Astrocyte of the cerebellum (primary cell): Measurements from ENCODE around the gene RGS6.
"Not testable (repeated sequence)": the region's sequence is repeated elsewhere in the genome, so short reads cannot be mapped to it uniquely, and the experiment has no call there.

Experiments
- DNase-seq: peaks from one replicate; pipeline ENCODE4 v3.0.0-alpha.2; 2011; ENCODE audit warnings: low read depth
- H3K4me3 ChIP-seq: 2 replicates; pipeline ENCODE4 v1.5.1; 2011; ENCODE audit warnings: mild to moderate bottlenecking, low read depth, low read length, moderate library complexity
- in situ Hi-C: cut with HindIII; loops from 2 replicates; pipeline ENCODE4 v1.10.0; 2017; ENCODE audit warnings: low sequenced_read_pairs
- TF ChIP-seq, protein P1 (sequence below): IDR thresholded peaks from 2 replicates; pipeline ENCODE4 v1.5.1; 2012; ENCODE audit warnings: low read length, low read depth, moderate library complexity, mild to moderate bottlenecking; ENCODE audit errors: missing control alignments

Gene RGS6

DNA sequence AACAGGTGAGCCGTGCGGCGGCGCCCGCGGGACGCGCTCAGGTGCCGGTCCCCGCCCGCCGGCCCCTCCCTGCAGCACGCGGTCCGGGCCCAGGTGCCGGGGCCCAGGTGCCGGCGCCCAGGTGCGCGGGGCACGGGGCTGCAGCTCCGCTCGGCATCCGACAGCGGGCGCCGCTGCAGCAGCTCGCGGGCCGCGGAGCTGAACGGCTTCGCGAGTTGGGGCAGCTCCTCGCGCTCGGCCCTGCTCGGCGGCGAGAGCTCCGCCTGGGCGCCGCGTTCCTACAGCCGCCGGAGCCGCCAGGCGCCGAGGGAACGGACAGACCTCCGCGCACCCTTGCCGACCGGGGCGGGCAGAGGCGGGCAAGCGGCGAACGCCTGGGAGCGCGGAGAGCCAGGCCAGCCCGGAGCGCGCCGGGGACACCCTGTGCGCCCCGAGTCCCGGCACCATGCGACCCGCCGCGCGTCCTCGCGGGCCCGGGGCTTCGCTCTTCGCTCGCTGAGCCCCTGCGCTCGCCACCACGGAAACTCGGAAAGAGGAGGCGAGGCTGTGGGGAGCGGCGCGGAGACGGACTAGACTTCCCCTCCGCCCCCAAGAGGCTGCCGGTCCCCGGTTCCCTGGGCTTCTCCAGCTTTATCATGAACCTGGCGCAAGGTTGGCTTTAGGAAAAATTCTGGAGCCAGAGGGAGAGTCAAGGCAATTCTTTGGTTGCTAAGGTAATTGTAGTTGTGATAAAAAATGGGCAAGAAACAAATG lies at the start of gene RGS6:
Gene RGS6, plus strand, starts transcription at position 201 of the 753 bp plus-strand sequence.
- DNase-seq, result no peak
- TF ChIP-seq, protein P1, sequence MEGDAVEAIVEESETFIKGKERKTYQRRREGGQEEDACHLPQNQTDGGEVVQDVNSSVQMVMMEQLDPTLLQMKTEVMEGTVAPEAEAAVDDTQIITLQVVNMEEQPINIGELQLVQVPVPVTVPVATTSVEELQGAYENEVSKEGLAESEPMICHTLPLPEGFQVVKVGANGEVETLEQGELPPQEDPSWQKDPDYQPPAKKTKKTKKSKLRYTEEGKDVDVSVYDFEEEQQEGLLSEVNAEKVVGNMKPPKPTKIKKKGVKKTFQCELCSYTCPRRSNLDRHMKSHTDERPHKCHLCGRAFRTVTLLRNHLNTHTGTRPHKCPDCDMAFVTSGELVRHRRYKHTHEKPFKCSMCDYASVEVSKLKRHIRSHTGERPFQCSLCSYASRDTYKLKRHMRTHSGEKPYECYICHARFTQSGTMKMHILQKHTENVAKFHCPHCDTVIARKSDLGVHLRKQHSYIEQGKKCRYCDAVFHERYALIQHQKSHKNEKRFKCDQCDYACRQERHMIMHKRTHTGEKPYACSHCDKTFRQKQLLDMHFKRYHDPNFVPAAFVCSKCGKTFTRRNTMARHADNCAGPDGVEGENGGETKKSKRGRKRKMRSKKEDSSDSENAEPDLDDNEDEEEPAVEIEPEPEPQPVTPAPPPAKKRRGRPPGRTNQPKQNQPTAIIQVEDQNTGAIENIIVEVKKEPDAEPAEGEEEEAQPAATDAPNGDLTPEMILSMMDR, result peak; percentile 6
- peak within 1 kb of the TSS; percentile 20 for H3K4me3 ChIP-seq
- in situ Hi-C loops, result no loop called here

DNA sequence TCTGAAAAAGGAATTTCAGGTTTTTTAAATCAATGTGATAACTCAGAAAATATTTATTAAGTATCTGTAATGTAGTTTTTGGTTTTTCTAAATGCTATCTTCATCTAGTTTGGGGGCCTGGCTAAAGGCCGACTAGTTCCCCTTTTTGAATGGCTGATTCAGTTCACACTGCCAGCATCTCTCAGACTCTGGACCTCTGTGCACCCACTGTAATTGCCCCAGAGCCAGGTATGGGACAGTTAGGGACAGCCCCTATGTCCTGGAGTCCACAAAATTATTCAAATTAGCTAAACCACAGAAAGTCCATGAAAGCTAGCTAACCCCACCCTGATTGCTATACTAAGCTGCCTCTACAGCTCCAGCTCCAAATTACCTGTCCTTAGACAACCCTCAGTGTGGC lies 49.1 kb upstream of the RGS6 start:
- DNase-seq, result no peak
- TF ChIP-seq, protein P1, result no peak
- no peak overlapping the region for H3K4me3 ChIP-seq
- in situ Hi-C loops, result no loop called here

DNA sequence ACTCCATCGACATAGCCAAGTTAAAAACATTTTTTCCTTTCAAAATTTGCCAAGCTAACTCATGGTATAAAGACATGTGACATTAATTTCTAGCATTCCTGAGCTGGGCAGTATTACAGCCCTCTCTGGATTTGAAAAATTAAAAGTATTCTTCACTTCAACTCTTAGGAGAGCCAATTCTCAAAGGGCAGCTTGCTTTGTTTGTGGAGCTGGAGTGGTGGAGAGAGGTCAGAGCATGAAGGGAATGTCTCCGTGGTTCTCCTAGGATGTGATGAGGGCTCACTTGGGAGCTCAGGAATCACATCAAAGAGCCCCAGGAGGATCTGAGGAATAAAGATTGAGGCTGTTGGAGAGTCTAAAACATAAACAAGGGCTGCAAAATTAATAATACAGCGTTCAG lies 46.9 kb upstream of the RGS6 start:
- H3K4me3 ChIP-seq, result no peak overlapping the region
- no peak for DNase-seq
- TF ChIP-seq, protein P1, result no peak
- in situ Hi-C loops, result no loop called here

DNA sequence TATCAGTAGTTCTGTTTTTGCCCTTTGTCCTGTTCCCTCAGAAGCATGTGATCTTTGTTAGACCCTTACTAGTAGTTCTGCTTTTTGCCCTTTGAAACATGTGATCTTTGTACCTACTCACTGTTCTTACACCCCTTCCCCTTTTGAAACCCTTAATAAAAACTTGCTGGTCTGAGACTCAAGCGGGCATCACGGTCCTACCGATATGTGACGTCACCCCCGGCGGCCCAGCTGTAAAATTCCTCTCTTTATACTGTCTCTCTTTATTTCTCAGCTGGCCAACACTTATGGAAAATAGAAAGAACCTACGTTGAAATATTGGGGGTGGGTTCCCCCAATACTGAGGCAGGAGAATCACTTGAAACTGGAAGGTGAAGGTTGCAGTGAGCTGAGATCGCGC lies 44.4 kb upstream of the RGS6 start:
- H3K4me3 ChIP-seq, DNase-seq, in situ Hi-C loops: not testable (repeated sequence)

DNA sequence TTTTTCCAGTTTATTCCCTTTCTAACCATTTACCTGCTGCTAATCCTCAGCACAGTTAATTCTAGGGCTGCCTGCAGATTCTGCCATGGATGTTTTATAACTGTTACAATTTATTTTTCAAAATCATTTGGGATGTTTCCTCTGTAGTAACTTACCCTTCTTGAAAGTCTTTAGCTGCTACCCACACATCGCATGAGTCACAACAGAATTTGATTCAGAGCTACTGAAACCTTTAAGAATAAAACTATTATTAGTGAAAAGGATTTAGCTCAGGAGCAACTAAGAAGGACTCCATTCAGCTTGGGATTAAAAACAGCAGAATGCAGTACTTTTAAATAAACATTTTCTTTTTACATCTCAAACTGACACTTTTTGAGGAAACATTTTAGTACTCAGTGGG lies 41.7 kb upstream of the RGS6 start:
- TF ChIP-seq, protein P1, result no peak
- in situ Hi-C loops, result no loop called here
- no peak overlapping the region for H3K4me3 ChIP-seq
- DNase-seq, result no peak

DNA sequence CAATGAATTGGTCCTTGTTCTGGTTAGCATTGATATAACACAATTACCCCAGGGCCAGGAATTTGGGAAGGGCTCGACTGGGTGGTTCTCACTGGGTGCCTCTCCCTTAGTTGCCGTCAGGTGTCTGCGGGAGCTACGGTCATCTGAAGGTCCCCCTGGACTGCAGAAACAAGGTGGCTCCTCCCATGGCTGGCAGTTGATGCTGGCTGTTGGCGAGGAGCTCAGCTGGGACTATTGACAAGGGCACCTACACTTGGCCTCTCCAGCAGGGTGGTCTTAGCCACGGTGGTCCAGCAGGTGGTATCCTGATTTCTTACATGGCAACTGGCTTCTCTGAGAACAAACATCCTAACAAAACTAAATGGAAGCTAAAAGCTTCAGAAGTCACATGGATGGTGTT lies 41.0 kb upstream of the RGS6 start:
- DNase-seq, result no peak
- TF ChIP-seq, protein P1, result no peak
- in situ Hi-C loops, result no loop called here
- no peak overlapping the region for H3K4me3 ChIP-seq

DNA sequence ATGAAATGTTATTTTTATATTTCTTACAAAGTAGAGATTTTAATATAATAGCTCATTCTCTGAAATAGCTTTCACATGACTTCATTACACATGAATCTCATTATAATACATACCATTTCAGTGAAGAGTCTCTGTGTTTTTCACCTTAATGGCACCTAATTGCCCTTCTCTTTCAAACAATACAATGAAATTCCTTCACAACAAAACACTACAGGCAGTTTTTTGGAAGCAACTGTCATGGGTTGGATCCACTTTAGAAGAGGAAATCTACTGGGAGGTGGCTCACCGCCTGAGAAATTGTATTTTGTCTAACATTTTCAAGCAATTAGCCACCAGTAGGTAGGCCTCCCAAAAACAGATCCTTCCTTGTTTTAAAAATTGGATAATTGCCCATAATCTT lies 40.3 kb upstream of the RGS6 start:
- H3K4me3 ChIP-seq, result no peak overlapping the region
- TF ChIP-seq, protein P1, result no peak
- in situ Hi-C loops, result no loop called here
- DNase-seq, result no peak
